ENCODE data around the gene ATP1B1. TPM values are rescaled to one million over a fixed set of nuclear protein-coding genes. Genes with fewer than 3 reads are reported as not detected.
A peak's percentile ranks its signal among the peaks of the same experiment; 100 is the strongest.

Gene ATP1B1
- total RNA-seq, 1 experiment from 2014 or later, result 44.4 TPM

GRCh38 chr1:169138866-169139670, 32.6 kb downstream of the ATP1B1 start:
- H4K8ac ChIP-seq (replicated peaks; ENCODE audit: insufficient read length, low read depth, low read length), result no peak overlapping the region
- H2AFZ ChIP-seq (ENCODE audit: low read length), result no peak overlapping the region
- no peak overlapping the region for H2BK20ac ChIP-seq (ENCODE audit: low read depth, low read length, poor library complexity, severe bottlenecking)
- H3K4ac ChIP-seq (ENCODE audit: low read depth, low read length), result no peak overlapping the region
- H3K9ac ChIP-seq (ENCODE audit: extremely low read depth, insufficient read length, low read length), result no peak overlapping the region
- H3K27ac ChIP-seq (ENCODE audit: insufficient read length, low read depth, low read length), result no peak overlapping the region
- no peak overlapping the region for H4K5ac ChIP-seq (ENCODE audit: insufficient read length, low read depth, low read length)
- Mint-ChIP-seq H3K36me3 (ENCODE audit: insufficient read depth in 1 of 3, low read depth in 3 of 3) (no peaks in the 10 kb centered on the region), H3K27ac (no peak overlapping the region), H3K4me3 (no peak overlapping the region), H3K9me3 (no peaks in the 10 kb centered on the region), H3K4me1 (peaks cover 22 to 23% of the 10 kb centered on the region in 2 experiments), H3K27me3 (ENCODE audit: low read depth) (no peaks in the 10 kb centered on the region)
- no peaks in the 10 kb centered on the region for H3K79me1 ChIP-seq (ENCODE audit: insufficient read depth, low read depth, low read length, poor library complexity, severe bottlenecking)
- H3K27me3 ChIP-seq (ENCODE audit: insufficient read depth, low read length), result no peaks in the 10 kb centered on the region
- H2BK5ac ChIP-seq (ENCODE audit: insufficient read length, low read length), result no peak overlapping the region
- H2BK12ac ChIP-seq (ENCODE audit: insufficient read length, low read depth, low read length), result no peak overlapping the region
- no peaks in the 10 kb centered on the region for H3K79me2 ChIP-seq (ENCODE audit: insufficient read depth, low read length)
- no peak overlapping the region for H2BK15ac ChIP-seq (ENCODE audit: low read depth, low read length)
- 0 out of 3 replicates have a peak, but pooled peaks have one; percentile 12 for TF ChIP-seq CTCF (conservative IDR thresholded peaks at IDR 0.05)
- H3K18ac ChIP-seq (ENCODE audit: insufficient read length, low read depth, low read length), result no peak overlapping the region
- H3K9me3 ChIP-seq (ENCODE audit: control insufficient read depth, low read depth, low read length), result no peaks in the 10 kb centered on the region
- no peak overlapping the region for H3K56ac ChIP-seq (ENCODE audit: insufficient read length, low read depth, low read length)
- H2BK120ac ChIP-seq (ENCODE audit: low read depth, low read length, poor library complexity, severe bottlenecking), result no peak overlapping the region
- H3K4me1 ChIP-seq (ENCODE audit: insufficient read depth, low read length), result no peaks in the 10 kb centered on the region; the same call in 1 of the 2 replicates
- H3K14ac ChIP-seq (ENCODE audit: insufficient read depth, low read length), result no peak overlapping the region
- no peak overlapping the region for H3T11ph ChIP-seq (ENCODE audit: low read length)
- H3K4me2 ChIP-seq (ENCODE audit: insufficient read depth, insufficient read length, low read length), result no peak overlapping the region
- no peak overlapping the region for H2AK5ac ChIP-seq (ENCODE audit: insufficient read length, low read length)
- WGBS (ENCODE audit: extremely low coverage, insufficient read length, low lambda C conversion rate), result 100% methylated on average over 1 of the region's 2 CpGs
- H4K91ac ChIP-seq (ENCODE audit: insufficient read length, low read depth, low read length), result no peak overlapping the region
- DNase-seq, result no peak
- H3K23me2 ChIP-seq (ENCODE audit: insufficient read length, low read depth, low read length, poor library complexity, severe bottlenecking), result no peaks in the 10 kb centered on the region
- no peak overlapping the region for H3K23ac ChIP-seq (ENCODE audit: insufficient read length, low read depth, low read length)
- H4K20me1 ChIP-seq (ENCODE audit: control insufficient read depth, insufficient read depth, insufficient read length), result no peaks in the 10 kb centered on the region

All from H9 (cell line).